ENCODE measurements around the gene APC2.

The APC2 gene

DNA sequence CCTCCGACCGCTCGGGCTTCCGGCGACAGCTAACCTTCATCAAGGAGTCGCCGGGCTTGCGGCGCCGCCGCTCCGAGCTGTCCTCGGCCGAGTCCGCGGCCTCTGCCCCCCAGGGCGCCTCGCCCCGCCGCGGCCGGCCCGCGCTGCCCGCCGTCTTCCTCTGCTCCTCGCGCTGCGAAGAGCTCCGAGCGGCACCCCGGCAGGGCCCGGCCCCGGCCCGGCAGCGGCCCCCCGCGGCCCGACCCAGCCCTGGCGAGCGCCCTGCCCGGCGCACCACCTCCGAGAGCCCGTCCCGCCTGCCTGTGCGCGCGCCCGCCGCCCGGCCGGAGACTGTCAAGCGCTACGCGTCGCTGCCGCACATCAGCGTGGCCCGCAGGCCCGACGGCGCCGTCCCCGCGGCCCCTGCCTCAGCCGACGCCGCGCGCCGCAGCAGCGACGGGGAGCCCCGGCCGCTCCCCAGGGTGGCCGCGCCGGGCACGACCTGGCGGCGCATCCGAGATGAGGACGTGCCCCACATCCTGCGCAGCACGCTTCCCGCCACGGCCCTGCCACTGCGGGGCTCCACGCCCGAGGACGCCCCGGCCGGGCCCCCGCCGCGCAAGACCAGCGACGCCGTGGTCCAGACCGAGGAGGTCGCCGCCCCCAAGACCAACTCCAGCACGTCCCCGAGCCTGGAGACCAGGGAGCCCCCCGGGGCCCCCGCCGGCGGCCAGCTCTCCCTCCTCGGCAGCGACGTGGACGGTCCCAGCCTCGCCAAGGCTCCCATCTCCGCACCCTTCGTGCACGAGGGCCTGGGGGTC is 19.5 kb downstream of the APC2 start:
- no peak for DNase-seq (ENCODE audit: extremely low spot score)
- POLR2A ChIA-PET, result no interaction called here
- CTCF ChIA-PET, result interaction anchor here (1.3 to 2.3 kb wide), 3 partner anchors 11 to 25 kb away, joined by 3 to 8 read pairs (median 6); no protein-coding TSS in a partner anchor
- TF ChIP-seq CTCF (IDR thresholded peaks at IDR 0.05; ENCODE audit: control extremely low read depth, extremely low read depth, low read depth, missing control alignments), result no peak

- no peak for TF ChIP-seq CTCF (IDR thresholded peaks at IDR 0.05; ENCODE audit: control extremely low read depth, extremely low read depth, low read depth, missing control alignments)
- CTCF ChIA-PET, result no interaction called here
- no peak for DNase-seq (ENCODE audit: extremely low spot score)
- POLR2A ChIA-PET, result no interaction called here
Observed at GRCh38 chr19:1470055-1470304, 20.1 kb downstream of the APC2 start.

- ChIA-PET POLR2A (no interaction called here), CTCF (no interaction called here)
- peak; percentile 74 for DNase-seq (ENCODE audit: extremely low spot score)
- TF ChIP-seq CTCF (IDR thresholded peaks at IDR 0.05; ENCODE audit: control extremely low read depth, extremely low read depth, low read depth, missing control alignments), result no peak
Observed at GRCh38 chr19:1470305-1471009, 20.5 kb downstream of the APC2 start.

GRCh38 chr19:1471010-1471514 is 21.1 kb downstream of the APC2 start:
- ChIA-PET CTCF (no interaction called here), POLR2A (no interaction called here)
- DNase-seq (ENCODE audit: extremely low spot score), result no peak
- TF ChIP-seq CTCF (IDR thresholded peaks at IDR 0.05; ENCODE audit: control extremely low read depth, extremely low read depth, low read depth, missing control alignments), result no peak

GRCh38 chr19:1471515-1472160 is 21.7 kb downstream of the APC2 start:
- ChIA-PET CTCF (interaction anchor here (1.0 to 1.3 kb wide), 3 partner anchors 26 to 74 kb away, joined by 3 to 4 read pairs (median 4); no protein-coding TSS in a partner anchor), POLR2A (interaction anchor here (0.6 kb wide), 2 partner anchors 8 to 27 kb away, joined by 3 to 5 read pairs; no protein-coding TSS in a partner anchor)
- no peak for TF ChIP-seq CTCF (IDR thresholded peaks at IDR 0.05; ENCODE audit: control extremely low read depth, extremely low read depth, low read depth, missing control alignments)
- no peak for DNase-seq (ENCODE audit: extremely low spot score)

Data from GM10248 (cell line).